ENCODE results near the gene PDGFB. TPM values are rescaled to one million over a fixed set of nuclear protein-coding genes. Genes with fewer than 3 reads are reported as not detected.

PDGFB gene
- total and polyA plus RNA-seq, 8 donors: 1.2 to 58.5 (median 3.9) TPM

DNA sequence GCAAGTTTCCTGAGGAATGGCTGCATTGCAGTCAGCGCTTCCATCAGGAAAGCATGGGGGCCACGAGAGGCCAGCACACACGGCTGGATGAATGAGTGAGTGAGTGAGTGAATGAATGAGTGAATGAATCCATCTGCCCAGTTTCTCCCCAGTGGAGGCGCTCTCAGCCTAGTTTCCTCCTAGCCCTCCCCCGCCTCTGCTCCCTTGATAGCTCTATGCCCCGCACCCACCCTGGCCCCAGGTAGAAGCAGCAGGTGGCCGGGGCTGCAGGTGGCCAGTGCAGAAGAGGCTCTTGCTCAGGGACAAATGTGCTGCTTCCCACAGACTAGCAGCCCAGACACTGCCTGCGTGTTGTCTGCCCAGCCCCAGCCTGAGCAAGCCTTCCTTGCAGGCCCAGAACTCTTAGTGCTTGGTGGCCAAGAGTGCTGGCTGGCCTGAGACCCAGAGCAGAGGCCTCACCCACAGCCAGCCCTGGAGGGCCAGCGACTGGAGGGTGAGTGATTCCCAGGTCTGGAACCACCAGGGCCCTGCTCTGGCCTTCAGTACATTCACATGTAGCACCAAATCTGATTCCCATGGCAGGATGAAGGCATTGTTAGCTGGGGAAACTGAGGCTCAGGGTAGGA, 31.1 kb upstream of the PDGFB start:
- no peak overlapping the region for H3K4me3 ChIP-seq
- TF ChIP-seq POLR2AphosphoS5 (IDR thresholded peaks at IDR 0.05): no peak
- TF ChIP-seq EP300 (IDR thresholded peaks at IDR 0.05): no peak
- TF ChIP-seq POLR2A (IDR thresholded peaks at IDR 0.05): no peak
- H3K9me3 ChIP-seq: peaks cover 0 to 4% (median 0%) of the 10 kb centered on the region in 4 donors
- WGBS, 5 donors: 74 to 82% (median 81%) methylated on average over 4 to 9 of the region's 9 CpGs
- peaks cover 0 to 21% (median 0%) of the 10 kb centered on the region in 3 donors for H3K27me3 ChIP-seq
- no peak for DNase-seq
- H3K27ac ChIP-seq: no peak overlapping the region
- no peaks in the 10 kb centered on the region for H3K36me3 ChIP-seq
- H3K4me1 ChIP-seq: peaks cover 0 to 5% (median 0%) of the 10 kb centered on the region in 4 donors
- intact Hi-C loops (cut with DNase I; ENCODE audit: low total_unique reads): no loop called here

DNA sequence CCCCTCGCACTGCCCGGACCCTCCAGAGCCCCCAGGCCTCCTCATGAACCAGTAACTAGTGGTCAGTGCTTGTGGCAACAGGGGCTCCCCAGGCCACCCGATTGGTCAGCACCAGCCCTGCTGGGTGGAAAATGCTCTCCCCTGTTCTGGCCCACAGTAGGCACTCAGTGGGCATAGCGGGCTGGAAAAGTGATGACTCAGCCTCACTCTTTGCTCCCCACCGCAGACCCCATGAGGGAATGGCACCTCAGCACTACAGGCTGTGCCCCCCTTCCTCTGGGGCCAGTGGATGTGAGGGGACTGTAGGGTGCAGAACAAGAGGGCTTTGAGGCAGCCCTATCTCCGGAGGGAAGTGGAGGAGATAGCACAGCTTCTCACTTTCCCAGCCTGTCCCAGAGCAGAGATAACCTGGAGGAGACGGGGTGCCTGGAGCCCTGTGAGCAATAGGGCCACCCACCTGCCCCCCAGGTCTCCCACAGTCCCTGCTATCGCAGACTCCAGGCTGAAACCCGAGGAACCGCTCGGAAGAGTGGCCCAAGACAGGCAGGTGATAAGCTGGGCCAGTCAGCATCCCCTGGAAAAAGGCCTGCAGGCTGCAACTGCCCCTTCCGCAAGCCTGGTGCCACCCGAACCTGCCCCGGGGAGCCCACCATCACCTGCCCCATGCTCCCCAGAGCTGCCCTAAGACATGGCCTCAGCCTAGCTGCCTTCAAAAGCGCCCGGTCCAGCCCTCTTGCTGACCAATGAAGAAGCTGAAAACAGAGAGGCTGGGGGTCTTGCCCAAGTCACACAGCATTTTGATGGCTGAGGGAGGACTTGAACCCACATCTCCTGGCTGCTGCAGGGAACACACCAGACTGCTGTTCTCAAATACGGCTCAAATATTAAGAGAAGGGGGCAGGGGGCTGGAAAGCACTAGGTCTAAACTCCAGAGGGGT, 29.4 kb upstream of the PDGFB start:
- intact Hi-C loops (cut with DNase I; ENCODE audit: low total_unique reads): no loop called here
- Histone ChIP-seq H3K4me3 (no peak overlapping the region), H3K27me3 (peaks cover 0 to 19% (median 0%) of the 10 kb centered on the region in 3 donors), H3K4me1 (peaks cover 0 to 5% (median 0%) of the 10 kb centered on the region in 4 donors), H3K36me3 (no peaks in the 10 kb centered on the region), H3K27ac (no peak overlapping the region), H3K9me3 (peaks cover 0 to 4% (median 0%) of the 10 kb centered on the region in 4 donors)
- TF ChIP-seq POLR2A (IDR thresholded peaks at IDR 0.05): no peak
- no peak for TF ChIP-seq EP300 (IDR thresholded peaks at IDR 0.05)
- TF ChIP-seq, protein P1, sequence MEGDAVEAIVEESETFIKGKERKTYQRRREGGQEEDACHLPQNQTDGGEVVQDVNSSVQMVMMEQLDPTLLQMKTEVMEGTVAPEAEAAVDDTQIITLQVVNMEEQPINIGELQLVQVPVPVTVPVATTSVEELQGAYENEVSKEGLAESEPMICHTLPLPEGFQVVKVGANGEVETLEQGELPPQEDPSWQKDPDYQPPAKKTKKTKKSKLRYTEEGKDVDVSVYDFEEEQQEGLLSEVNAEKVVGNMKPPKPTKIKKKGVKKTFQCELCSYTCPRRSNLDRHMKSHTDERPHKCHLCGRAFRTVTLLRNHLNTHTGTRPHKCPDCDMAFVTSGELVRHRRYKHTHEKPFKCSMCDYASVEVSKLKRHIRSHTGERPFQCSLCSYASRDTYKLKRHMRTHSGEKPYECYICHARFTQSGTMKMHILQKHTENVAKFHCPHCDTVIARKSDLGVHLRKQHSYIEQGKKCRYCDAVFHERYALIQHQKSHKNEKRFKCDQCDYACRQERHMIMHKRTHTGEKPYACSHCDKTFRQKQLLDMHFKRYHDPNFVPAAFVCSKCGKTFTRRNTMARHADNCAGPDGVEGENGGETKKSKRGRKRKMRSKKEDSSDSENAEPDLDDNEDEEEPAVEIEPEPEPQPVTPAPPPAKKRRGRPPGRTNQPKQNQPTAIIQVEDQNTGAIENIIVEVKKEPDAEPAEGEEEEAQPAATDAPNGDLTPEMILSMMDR (IDR thresholded peaks at IDR 0.05): no peak
- TF ChIP-seq POLR2AphosphoS5 (IDR thresholded peaks at IDR 0.05): no peak
- DNase-seq: no peak
- 66 to 80% (median 71%) methylated on average over 8 to 17 of the region's 17 CpGs for WGBS, 5 donors

- DNase-seq: no peak
- TF ChIP-seq POLR2AphosphoS5 (IDR thresholded peaks at IDR 0.05) (no peak), POLR2A (IDR thresholded peaks at IDR 0.05) (no peak), EP300 (IDR thresholded peaks at IDR 0.05) (no peak)
- TF ChIP-seq, protein P1 (IDR thresholded peaks at IDR 0.05): no peak
- Histone ChIP-seq H3K36me3 (no peaks in the 10 kb centered on the region), H3K27me3 (peaks cover 0 to 6% (median 0%) of the 10 kb centered on the region in 3 donors), H3K9me3 (no peaks in the 10 kb centered on the region), H3K4me1 (no peaks in the 10 kb centered on the region), H3K4me3 (no peak overlapping the region), H3K27ac (no peak overlapping the region)
- intact Hi-C loops (cut with DNase I; ENCODE audit: low total_unique reads): no loop called here
- 87 to 99% (median 94%) methylated on average over 9 of the region's 9 CpGs for WGBS, 5 donors
These were observed 26.0 kb upstream of the PDGFB start for GRCh38 chr22:39270792-39271191.

DNA sequence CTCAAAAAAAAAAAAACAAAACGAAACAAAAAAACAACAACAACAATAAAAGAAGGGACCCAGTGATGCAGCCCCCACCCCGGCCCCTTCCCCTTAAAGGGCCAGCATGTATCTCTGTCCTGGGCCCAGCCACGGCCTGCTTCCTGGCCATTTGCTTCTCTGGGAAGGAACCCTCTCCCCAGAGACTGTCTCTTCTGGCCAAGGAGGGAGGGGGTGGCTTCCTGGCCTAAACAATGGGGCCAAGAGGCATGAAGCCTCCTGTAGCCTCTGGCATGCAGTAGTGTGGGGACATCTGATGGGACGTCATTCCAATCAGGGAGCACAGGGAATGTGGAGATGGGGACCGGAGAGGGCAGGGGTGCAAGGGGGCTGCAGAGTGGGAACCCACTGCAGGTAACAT, 25.5 kb upstream of the PDGFB start:
- intact Hi-C loops (cut with DNase I; ENCODE audit: low total_unique reads): no loop called here
- Histone ChIP-seq H3K27ac (no peak overlapping the region), H3K4me3 (no peak overlapping the region), H3K27me3 (peaks cover 0 to 6% (median 0%) of the 10 kb centered on the region in 3 donors), H3K9me3 (no peaks in the 10 kb centered on the region), H3K4me1 (no peaks in the 10 kb centered on the region), H3K36me3 (no peaks in the 10 kb centered on the region)
- 71 to 79% (median 76%) methylated on average over 5 of the region's 5 CpGs for WGBS, 5 donors
- TF ChIP-seq POLR2AphosphoS5 (IDR thresholded peaks at IDR 0.05): no peak
- no peak for TF ChIP-seq EP300 (IDR thresholded peaks at IDR 0.05)
- TF ChIP-seq, protein P1 (IDR thresholded peaks at IDR 0.05): no peak
- TF ChIP-seq POLR2A (IDR thresholded peaks at IDR 0.05): no peak
- no peak for DNase-seq
